Thyroid gland (tissue), 4 donors: ENCODE measurements around the gene ALS2.

Experiments used
- CTCF ChIP-seq, 6 experiments: fragments of 200-600 bp in 3 of 6; fragments of 450-650 bp in 3 of 6; sonication (generic) in 3 of 6; IDR thresholded peaks; one replicate each; pipeline ENCODE4 v1.5.1; 2016 to 2019; ENCODE audit warnings: antibody characterized with exemption in 6 of 6, mild to moderate bottlenecking in 2 of 6, inconsistent platforms in 1 of 6, moderate library complexity in 1 of 6
- POLR2A ChIP-seq, 2 donors: fragments of 450-650 bp; IDR thresholded peaks; one replicate each; pipeline ENCODE4 v1.6.1; 2017; ENCODE audit warnings: antibody characterized with exemption in 2 of 2, mild to moderate bottlenecking in 2 of 2, moderate library complexity in 1 of 2

- TF ChIP-seq CTCF (IDR thresholded peaks at IDR 0.05), result no peak
- TF ChIP-seq POLR2A (IDR thresholded peaks at IDR 0.05), result no peak
These were observed 43.5 kb upstream of the ALS2 start for GRCh38 chr2:201824212-201824611.
